ENCODE measurements around the gene ZBTB20.

DNA sequence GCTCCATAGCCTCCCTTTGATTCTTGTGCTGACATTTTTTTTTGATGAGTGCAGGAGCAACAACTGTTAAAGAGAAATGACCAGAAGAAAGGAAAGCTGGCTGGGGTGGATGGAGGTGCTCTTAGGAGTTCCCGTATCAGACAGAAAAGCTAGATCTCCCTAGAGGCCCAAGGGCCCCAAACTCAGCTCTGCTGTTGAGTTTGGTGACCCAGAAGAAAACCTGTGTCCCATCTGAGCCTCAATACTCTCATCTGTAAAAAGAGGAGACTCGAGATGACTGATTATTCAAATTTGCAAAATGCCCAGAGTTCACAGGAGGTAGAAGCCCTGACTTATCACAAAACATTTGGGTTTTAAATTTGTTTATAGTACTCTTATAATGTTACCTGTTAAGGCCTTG lies 710.9 kb downstream of the ZBTB20 start:
- TF ChIP-seq POLR2A (IDR thresholded peaks at IDR 0.05; ENCODE audit: low read depth) (no peak), POLR2AphosphoS5 (IDR thresholded peaks at IDR 0.05) (no peak)
- TF ChIP-seq, protein P1, sequence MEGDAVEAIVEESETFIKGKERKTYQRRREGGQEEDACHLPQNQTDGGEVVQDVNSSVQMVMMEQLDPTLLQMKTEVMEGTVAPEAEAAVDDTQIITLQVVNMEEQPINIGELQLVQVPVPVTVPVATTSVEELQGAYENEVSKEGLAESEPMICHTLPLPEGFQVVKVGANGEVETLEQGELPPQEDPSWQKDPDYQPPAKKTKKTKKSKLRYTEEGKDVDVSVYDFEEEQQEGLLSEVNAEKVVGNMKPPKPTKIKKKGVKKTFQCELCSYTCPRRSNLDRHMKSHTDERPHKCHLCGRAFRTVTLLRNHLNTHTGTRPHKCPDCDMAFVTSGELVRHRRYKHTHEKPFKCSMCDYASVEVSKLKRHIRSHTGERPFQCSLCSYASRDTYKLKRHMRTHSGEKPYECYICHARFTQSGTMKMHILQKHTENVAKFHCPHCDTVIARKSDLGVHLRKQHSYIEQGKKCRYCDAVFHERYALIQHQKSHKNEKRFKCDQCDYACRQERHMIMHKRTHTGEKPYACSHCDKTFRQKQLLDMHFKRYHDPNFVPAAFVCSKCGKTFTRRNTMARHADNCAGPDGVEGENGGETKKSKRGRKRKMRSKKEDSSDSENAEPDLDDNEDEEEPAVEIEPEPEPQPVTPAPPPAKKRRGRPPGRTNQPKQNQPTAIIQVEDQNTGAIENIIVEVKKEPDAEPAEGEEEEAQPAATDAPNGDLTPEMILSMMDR (IDR thresholded peaks at IDR 0.05), result no peak

All from esophagus muscularis mucosa (tissue), 3 donors.